Measurements from ENCODE around the gene TMEM245. TPM values are rescaled to one million over a fixed set of nuclear protein-coding genes. Genes with fewer than 3 reads are reported as not detected.

The TMEM245 gene
- total and polyA plus RNA-seq, 2 of the 13 experiments (the other 11 are each of a cell fraction or from before 2014, with no cell fraction given): 53.5 to 55.4 TPM

DNA sequence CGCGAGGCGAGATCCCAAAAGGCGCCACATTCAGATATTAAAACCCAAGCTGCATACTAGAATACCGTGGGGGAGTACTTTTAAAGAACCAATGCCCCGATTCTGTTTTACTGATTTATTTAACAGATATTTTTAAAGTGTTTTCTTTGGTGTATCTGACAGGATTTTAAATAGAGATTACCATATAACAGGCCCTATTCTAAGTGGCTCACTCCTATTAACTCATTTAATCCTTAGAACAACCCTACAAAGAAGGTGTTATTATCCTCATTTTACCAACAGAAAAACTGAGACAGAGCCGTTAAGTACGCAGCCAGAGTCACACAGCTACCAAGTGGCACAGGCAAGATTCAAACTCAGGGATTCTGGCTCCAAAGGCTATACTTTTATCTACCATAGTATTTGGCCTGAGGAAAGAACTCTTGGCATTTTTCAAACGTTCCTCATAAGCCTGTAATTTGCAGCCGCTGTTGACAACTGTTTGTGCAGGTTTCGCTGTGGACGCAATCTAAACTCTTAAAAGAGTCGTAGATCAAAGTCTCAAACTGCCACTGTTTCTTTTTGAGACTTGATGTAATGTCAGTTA is 550 bp upstream of the TMEM245 start (continued):
- no peak for TF ChIP-seq ZNF292 (CRISPR knock-in tag; IDR thresholded peaks at IDR 0.05; ENCODE audit: borderline replicate concordance, low read depth)
- TF ChIP-seq CHD2 (IDR thresholded peaks at IDR 0.05; ENCODE audit: low read depth, low read length): peak; percentile 96
- no peak for TF ChIP-seq ZC3H13 (CRISPR knock-in tag; IDR thresholded peaks at IDR 0.05)

DNA sequence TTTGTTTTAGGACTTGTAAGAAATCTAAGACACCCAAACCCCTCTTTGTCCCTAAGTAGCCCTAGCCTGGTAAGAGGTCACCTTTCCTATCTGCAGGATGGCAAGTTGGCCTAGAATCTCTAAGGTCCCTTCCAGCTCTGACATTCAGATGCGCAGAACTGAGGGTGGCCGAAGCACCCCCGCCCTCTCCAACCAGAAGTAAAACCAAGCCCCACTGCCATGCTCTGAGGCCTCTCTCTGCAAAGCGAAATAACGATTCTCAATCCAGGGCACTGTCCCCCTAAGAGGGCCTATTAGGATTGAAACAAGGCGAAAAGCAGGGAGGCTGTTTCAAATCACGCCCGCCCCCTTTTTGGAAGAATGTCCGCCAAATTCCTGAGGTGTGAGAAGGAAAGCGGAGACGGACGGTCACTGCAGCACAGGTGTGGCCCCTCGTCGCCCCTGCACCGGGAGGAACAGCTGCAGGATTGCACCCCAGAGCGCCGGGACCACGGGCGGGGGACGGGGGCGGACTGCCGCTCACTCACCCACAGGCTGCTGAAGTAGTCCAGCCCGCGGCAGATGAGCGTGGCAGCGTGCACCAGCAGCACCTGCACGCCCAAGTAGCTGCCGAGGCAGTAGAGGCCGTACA is 824 bp downstream of the TMEM245 start:
- Histone ChIP-seq H4K20me1 (ENCODE audit: insufficient read depth, low read length) (peaks cover 17% of the 10 kb centered on the region), H3K9ac (ENCODE audit: insufficient read depth, low read depth, low read length) (peak overlapping the region; percentile 95), H2AFZ (ENCODE audit: low read length) (no peak overlapping the region), H3K27me3 (ENCODE audit: control insufficient read depth in 1 of 2, insufficient read depth in 2 of 2, low read length in 2 of 2) (no peaks in the 10 kb centered on the region), H3K27ac (ENCODE audit: extremely low read length, insufficient read depth, low read length) (peak overlapping the region; percentile 77), H3K4me2 (ENCODE audit: low read depth, low read length) (peak overlapping the region; percentile 91), H3K79me2 (ENCODE audit: insufficient read depth, low read length) (peaks cover 55% of the 10 kb centered on the region), H3K9me3 (ENCODE audit: low read length) (no peaks in the 10 kb centered on the region), H3K4me1 (ENCODE audit: insufficient read depth, low read length) (peaks cover 81% of the 10 kb centered on the region), H3K36me3 (replicated peaks in 1 of 2; ENCODE audit: control insufficient read depth in 1 of 2, insufficient read depth in 2 of 2, low read length in 2 of 2) (no peaks in the 10 kb centered on the region; a peak in 1 of 5 replicates), H3K4me3 (replicated peaks in 1 of 3; ENCODE audit: insufficient read depth in 1 of 3, low read depth in 2 of 3, low read length in 3 of 3) (peak overlapping the region; percentile 91 to 96 (median 95))
- peak; percentile 6 for ATAC-seq
- BruUV-seq (replicated peaks): no TSS peak
- CTCF ChIA-PET (ENCODE audit: low intra/inter-chr PET ratio, low total read pairs): no interaction called here
- in situ Hi-C loops (cut with HindIII; ENCODE audit: extremely low pct_ligation_motif_present, low pct_unique_long_range_greater_than_20kb) (no loop called here), intact Hi-C loops (cut with micrococcal nuclease; ENCODE audit: unreplicated experiment) (loop anchor here (10.0 kb wide), 2 partner anchors 84 to 206 kb away; partner anchors contain the start of gene EPB41L4B)
- peak; percentile 16 for DNase-seq (ENCODE audit: low spot score)
- FAIRE-seq: no peak
- WGBS (ENCODE audit: low lambda C conversion rate): 1% methylated on average over 15 of the region's 29 CpGs
- POLR2A ChIA-PET: interaction anchor here (1.1 to 1.6 kb wide), 10 partner anchors 8 to 83 kb away, joined by 3 to 10 read pairs (median 4); no protein-coding TSS in a partner anchor
- TF ChIP-seq ZFP90 (CRISPR knock-in tag; IDR thresholded peaks at IDR 0.05; ENCODE audit: borderline replicate concordance) (no peak), MEF2D (CRISPR knock-in tag; IDR thresholded peaks at IDR 0.05) (0 out of 2 replicates have a peak, but pooled peaks have one; percentile 35), XRCC5 (optimal IDR thresholded peaks at IDR 0.05; ENCODE audit: low read length) (no peak)
- TF ChIP-seq, protein P1, sequence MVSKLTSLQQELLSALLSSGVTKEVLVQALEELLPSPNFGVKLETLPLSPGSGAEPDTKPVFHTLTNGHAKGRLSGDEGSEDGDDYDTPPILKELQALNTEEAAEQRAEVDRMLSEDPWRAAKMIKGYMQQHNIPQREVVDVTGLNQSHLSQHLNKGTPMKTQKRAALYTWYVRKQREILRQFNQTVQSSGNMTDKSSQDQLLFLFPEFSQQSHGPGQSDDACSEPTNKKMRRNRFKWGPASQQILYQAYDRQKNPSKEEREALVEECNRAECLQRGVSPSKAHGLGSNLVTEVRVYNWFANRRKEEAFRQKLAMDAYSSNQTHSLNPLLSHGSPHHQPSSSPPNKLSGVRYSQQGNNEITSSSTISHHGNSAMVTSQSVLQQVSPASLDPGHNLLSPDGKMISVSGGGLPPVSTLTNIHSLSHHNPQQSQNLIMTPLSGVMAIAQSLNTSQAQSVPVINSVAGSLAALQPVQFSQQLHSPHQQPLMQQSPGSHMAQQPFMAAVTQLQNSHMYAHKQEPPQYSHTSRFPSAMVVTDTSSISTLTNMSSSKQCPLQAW (CRISPR knock-in tag; IDR thresholded peaks at IDR 0.05): 0 out of 2 replicates have a peak, but pooled peaks have one; percentile 43
- TF ChIP-seq, protein P2, sequence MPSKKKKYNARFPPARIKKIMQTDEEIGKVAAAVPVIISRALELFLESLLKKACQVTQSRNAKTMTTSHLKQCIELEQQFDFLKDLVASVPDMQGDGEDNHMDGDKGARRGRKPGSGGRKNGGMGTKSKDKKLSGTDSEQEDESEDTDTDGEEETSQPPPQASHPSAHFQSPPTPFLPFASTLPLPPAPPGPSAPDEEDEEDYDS (CRISPR knock-in tag; IDR thresholded peaks at IDR 0.05): no peak
- TF ChIP-seq, protein P3, sequence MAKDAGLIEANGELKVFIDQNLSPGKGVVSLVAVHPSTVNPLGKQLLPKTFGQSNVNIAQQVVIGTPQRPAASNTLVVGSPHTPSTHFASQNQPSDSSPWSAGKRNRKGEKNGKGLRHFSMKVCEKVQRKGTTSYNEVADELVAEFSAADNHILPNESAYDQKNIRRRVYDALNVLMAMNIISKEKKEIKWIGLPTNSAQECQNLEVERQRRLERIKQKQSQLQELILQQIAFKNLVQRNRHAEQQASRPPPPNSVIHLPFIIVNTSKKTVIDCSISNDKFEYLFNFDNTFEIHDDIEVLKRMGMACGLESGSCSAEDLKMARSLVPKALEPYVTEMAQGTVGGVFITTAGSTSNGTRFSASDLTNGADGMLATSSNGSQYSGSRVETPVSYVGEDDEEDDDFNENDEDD (CRISPR knock-in tag; IDR thresholded peaks at IDR 0.05; ENCODE audit: borderline replicate concordance): peak; percentile 26; the same call in 1 of the 2 replicates

Data from HepG2 (cell line).